ENCODE data around the gene HIP1R.

HIP1R gene

GRCh38 chr12:122852336-122853275 lies 17.3 kb downstream of the HIP1R start:
- no peaks in the 10 kb centered on the region for H3K9me3 ChIP-seq (ENCODE audit: control insufficient read depth, low read depth, low read length)
- H3K4me3 ChIP-seq (ENCODE audit: low read length): no peak overlapping the region
- no peaks in the 10 kb centered on the region for H3K27me3 ChIP-seq (ENCODE audit: control insufficient read depth, insufficient read depth, low read length)
- no peak overlapping the region for H3K9ac ChIP-seq (ENCODE audit: low read length)
- H3K36me3 ChIP-seq (ENCODE audit: control insufficient read depth, low read depth, low read length): no peaks in the 10 kb centered on the region
- H3K27ac ChIP-seq (ENCODE audit: low read length): no peak overlapping the region
- H3K4me1 ChIP-seq (ENCODE audit: control insufficient read depth, low read depth, low read length): no peaks in the 10 kb centered on the region

- Histone ChIP-seq H3K27me3 (ENCODE audit: control insufficient read depth, insufficient read depth, low read length) (no peaks in the 10 kb centered on the region), H3K36me3 (ENCODE audit: control insufficient read depth, low read depth, low read length) (no peaks in the 10 kb centered on the region), H3K4me3 (ENCODE audit: low read length) (no peak overlapping the region), H3K27ac (ENCODE audit: low read length) (no peak overlapping the region), H3K9me3 (ENCODE audit: control insufficient read depth, low read depth, low read length) (no peaks in the 10 kb centered on the region), H3K4me1 (ENCODE audit: control insufficient read depth, low read depth, low read length) (no peaks in the 10 kb centered on the region), H3K9ac (ENCODE audit: low read length) (no peak overlapping the region)
Observed at GRCh38 chr12:122853582-122854245, 18.5 kb downstream of the HIP1R start.

GRCh38 chr12:122854554-122854953 lies 19.3 kb downstream of the HIP1R start:
- H3K9ac ChIP-seq (ENCODE audit: low read length): no peak overlapping the region
- no peak overlapping the region for H3K27ac ChIP-seq (ENCODE audit: low read length)
- H3K4me1 ChIP-seq (ENCODE audit: control insufficient read depth, low read depth, low read length): no peaks in the 10 kb centered on the region
- no peak overlapping the region for H3K4me3 ChIP-seq (ENCODE audit: low read length)
- no peaks in the 10 kb centered on the region for H3K9me3 ChIP-seq (ENCODE audit: control insufficient read depth, low read depth, low read length)
- H3K36me3 ChIP-seq (ENCODE audit: control insufficient read depth, low read depth, low read length): no peaks in the 10 kb centered on the region
- H3K27me3 ChIP-seq (ENCODE audit: control insufficient read depth, insufficient read depth, low read length): no peaks in the 10 kb centered on the region

- H3K9ac ChIP-seq (ENCODE audit: low read length): no peak overlapping the region
- H3K4me1 ChIP-seq (ENCODE audit: control insufficient read depth, low read depth, low read length): no peaks in the 10 kb centered on the region
- no peaks in the 10 kb centered on the region for H3K36me3 ChIP-seq (ENCODE audit: control insufficient read depth, low read depth, low read length)
Observed at GRCh38 chr12:122855071-122855829, 20.0 kb downstream of the HIP1R start.

GRCh38 chr12:122855928-122856831 lies 20.9 kb downstream of the HIP1R start:
- Histone ChIP-seq H3K27ac (ENCODE audit: low read length) (no peak overlapping the region), H3K4me1 (ENCODE audit: control insufficient read depth, low read depth, low read length) (no peaks in the 10 kb centered on the region), H3K27me3 (ENCODE audit: control insufficient read depth, insufficient read depth, low read length) (no peaks in the 10 kb centered on the region), H3K9ac (ENCODE audit: low read length) (no peak overlapping the region), H3K4me3 (ENCODE audit: low read length) (no peak overlapping the region), H3K9me3 (ENCODE audit: control insufficient read depth, low read depth, low read length) (no peaks in the 10 kb centered on the region), H3K36me3 (ENCODE audit: control insufficient read depth, low read depth, low read length) (no peaks in the 10 kb centered on the region)

More at GRCh38 chr12:122855071-122855829, 20.0 kb downstream of the HIP1R start:
- Histone ChIP-seq H3K27ac (ENCODE audit: low read length) (no peak overlapping the region), H3K9me3 (ENCODE audit: control insufficient read depth, low read depth, low read length) (no peaks in the 10 kb centered on the region), H3K27me3 (ENCODE audit: control insufficient read depth, insufficient read depth, low read length) (no peaks in the 10 kb centered on the region), H3K4me3 (ENCODE audit: low read length) (no peak overlapping the region)

GRCh38 chr12:122856999-122857671 lies 21.9 kb downstream of the HIP1R start:
- no peaks in the 10 kb centered on the region for H3K9me3 ChIP-seq (ENCODE audit: control insufficient read depth, low read depth, low read length)
- H3K27me3 ChIP-seq (ENCODE audit: control insufficient read depth, insufficient read depth, low read length): no peaks in the 10 kb centered on the region
- no peak overlapping the region for H3K9ac ChIP-seq (ENCODE audit: low read length)
- no peaks in the 10 kb centered on the region for H3K36me3 ChIP-seq (ENCODE audit: control insufficient read depth, low read depth, low read length)
- no peak overlapping the region for H3K4me3 ChIP-seq (ENCODE audit: low read length)
- no peak overlapping the region for H3K27ac ChIP-seq (ENCODE audit: low read length)
- H3K4me1 ChIP-seq (ENCODE audit: control insufficient read depth, low read depth, low read length): no peaks in the 10 kb centered on the region

GRCh38 chr12:122858171-122858570 lies 22.9 kb downstream of the HIP1R start:
- Histone ChIP-seq H3K27me3 (ENCODE audit: control insufficient read depth, insufficient read depth, low read length) (no peaks in the 10 kb centered on the region), H3K36me3 (ENCODE audit: control insufficient read depth, low read depth, low read length) (no peaks in the 10 kb centered on the region), H3K27ac (ENCODE audit: low read length) (no peak overlapping the region), H3K9ac (ENCODE audit: low read length) (no peak overlapping the region), H3K9me3 (ENCODE audit: control insufficient read depth, low read depth, low read length) (no peaks in the 10 kb centered on the region), H3K4me1 (ENCODE audit: control insufficient read depth, low read depth, low read length) (no peaks in the 10 kb centered on the region), H3K4me3 (ENCODE audit: low read length) (no peak overlapping the region)

GRCh38 chr12:122858591-122859302 lies 23.5 kb downstream of the HIP1R start:
- Histone ChIP-seq H3K9me3 (ENCODE audit: control insufficient read depth, low read depth, low read length) (no peaks in the 10 kb centered on the region), H3K27ac (ENCODE audit: low read length) (no peak overlapping the region), H3K4me3 (ENCODE audit: low read length) (no peak overlapping the region), H3K27me3 (ENCODE audit: control insufficient read depth, insufficient read depth, low read length) (no peaks in the 10 kb centered on the region), H3K36me3 (ENCODE audit: control insufficient read depth, low read depth, low read length) (no peaks in the 10 kb centered on the region), H3K9ac (ENCODE audit: low read length) (no peak overlapping the region), H3K4me1 (ENCODE audit: control insufficient read depth, low read depth, low read length) (no peaks in the 10 kb centered on the region)

GRCh38 chr12:122859303-122860039 lies 24.2 kb downstream of the HIP1R start:
- Histone ChIP-seq H3K27ac (ENCODE audit: low read length) (no peak overlapping the region), H3K4me3 (ENCODE audit: low read length) (no peak overlapping the region), H3K36me3 (ENCODE audit: control insufficient read depth, low read depth, low read length) (no peaks in the 10 kb centered on the region), H3K9me3 (ENCODE audit: control insufficient read depth, low read depth, low read length) (no peaks in the 10 kb centered on the region), H3K9ac (ENCODE audit: low read length) (no peak overlapping the region), H3K27me3 (ENCODE audit: control insufficient read depth, insufficient read depth, low read length) (no peaks in the 10 kb centered on the region), H3K4me1 (ENCODE audit: control insufficient read depth, low read depth, low read length) (no peaks in the 10 kb centered on the region)
